Measurements from ENCODE around the gene ZNF618.

ZNF618 gene

DNA sequence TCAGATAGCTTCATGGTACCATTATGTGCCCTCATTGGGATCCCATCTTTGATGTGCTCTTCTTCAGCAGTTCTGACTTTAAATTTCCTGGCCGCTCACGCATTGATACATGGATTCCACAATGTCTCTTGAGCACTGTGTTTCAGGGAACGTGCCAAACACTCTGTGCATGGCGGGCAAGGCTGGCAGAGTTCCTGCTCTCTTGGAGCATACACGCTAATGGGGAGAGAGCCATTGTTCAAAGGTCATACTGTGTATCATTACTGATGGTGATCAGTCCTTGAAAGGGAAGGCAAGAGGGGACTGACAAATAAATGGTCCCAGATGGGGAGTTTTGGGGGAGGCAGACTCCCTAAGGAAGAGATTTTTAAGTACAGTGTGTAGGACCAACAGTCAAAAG is 149.7 kb downstream of the ZNF618 start:
- no peak for DNase-seq (ENCODE audit: low read depth in 3 of 3)

DNA sequence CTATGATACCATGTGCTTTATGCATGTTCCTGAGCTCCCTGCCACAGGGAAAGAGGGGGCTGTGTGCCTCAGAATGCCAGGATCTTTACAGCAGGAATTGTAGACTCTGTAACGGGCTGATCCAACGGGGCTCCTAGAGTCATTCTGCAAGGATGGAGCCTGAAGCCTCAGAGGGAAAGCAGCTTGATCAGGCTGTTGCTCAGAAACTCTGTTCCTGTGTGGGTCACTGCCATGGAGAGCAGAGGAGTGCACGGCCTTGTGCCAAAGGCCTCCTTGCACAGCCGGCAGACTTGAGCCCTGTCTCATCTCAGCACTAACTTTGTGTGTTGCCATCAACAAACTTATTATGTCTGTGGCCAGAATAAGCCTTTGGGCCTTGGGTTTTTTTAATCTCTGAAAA is 150.2 kb downstream of the ZNF618 start:
- no peak for DNase-seq (ENCODE audit: low read depth in 3 of 3)

- DNase-seq (ENCODE audit: low read depth in 3 of 3), result no peak
These were observed 151.2 kb downstream of the ZNF618 start for GRCh38 chr9:114027159-114027862.

DNA sequence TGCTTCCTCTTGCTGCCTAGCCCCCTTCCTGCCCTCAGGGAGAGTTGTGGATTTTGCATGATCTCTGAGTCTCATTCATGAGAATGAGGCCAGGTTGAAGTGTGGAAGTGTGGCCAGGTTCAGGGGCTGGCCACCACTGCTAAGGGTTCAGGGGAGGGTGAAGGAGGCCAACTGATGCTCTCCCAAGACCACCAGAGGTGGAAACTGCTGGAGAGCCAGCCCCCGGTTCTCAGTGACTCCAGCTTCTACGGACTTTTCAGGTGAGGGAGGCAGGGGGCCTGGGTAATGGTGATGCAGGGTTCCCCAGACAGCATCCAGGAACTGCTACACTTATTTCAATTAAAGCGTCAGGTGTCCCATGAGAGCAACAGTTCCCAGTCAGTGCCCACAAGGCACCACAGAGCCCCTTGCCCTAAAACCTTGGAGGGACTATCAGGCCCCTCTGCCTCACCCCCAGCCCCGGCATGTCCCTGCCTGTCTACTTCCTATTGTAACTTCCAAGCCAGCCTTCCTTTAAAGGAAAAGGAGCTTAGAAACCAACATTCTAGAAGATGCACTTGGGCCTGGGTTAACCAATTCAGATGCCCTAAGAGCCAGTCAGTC is 151.9 kb downstream of the ZNF618 start:
- DNase-seq (ENCODE audit: low read depth in 3 of 3), result no peak

DNA sequence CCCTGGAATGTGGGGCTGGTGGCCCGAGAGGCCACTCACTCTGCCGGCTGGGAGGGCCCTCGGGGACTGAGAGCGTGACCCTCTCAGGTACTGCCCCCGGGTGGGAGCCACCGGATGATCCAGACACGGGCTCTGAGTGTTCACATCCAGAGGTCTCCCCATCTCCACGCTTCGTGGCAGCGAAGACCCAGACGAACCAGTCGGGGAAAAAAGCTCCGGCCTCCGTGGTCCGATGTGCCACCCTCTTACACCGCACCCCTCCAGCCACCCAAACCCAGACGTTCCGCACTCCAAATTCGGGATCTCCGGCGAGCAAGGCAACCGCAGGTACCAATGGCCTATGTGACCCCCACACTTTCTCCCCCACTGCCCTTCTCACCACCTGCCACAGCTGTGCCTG is 152.5 kb downstream of the ZNF618 start:
- no peak for DNase-seq (ENCODE audit: low read depth in 3 of 3)

- DNase-seq (ENCODE audit: low read depth in 3 of 3), result no peak
These were observed 153.4 kb downstream of the ZNF618 start for GRCh38 chr9:114029311-114030170.

DNA sequence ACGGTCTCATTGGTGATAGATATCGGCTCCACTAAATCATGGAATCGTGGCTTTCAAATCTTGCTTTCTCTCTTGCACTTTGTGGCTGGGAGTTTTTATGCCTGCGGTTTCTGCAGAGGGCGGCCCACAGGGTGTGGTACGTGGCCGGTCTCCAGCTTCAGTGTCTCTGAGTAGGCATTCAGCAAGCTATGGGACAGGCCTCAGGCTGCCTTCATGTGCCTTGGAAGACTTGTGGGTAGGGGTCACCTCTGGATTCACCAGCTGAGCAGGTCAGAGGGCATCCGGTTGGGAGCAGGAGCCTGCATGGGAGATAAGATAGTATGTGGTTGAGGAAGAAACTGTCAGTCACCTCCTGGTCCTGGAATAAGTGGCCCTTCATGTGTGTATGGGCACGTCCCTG is 154.3 kb downstream of the ZNF618 start:
- DNase-seq (ENCODE audit: low read depth in 3 of 3), result no peak

GRCh38 chr9:114031037-114031630 is 155.0 kb downstream of the ZNF618 start:
- DNase-seq (ENCODE audit: low read depth in 3 of 3), result no peak

DNA sequence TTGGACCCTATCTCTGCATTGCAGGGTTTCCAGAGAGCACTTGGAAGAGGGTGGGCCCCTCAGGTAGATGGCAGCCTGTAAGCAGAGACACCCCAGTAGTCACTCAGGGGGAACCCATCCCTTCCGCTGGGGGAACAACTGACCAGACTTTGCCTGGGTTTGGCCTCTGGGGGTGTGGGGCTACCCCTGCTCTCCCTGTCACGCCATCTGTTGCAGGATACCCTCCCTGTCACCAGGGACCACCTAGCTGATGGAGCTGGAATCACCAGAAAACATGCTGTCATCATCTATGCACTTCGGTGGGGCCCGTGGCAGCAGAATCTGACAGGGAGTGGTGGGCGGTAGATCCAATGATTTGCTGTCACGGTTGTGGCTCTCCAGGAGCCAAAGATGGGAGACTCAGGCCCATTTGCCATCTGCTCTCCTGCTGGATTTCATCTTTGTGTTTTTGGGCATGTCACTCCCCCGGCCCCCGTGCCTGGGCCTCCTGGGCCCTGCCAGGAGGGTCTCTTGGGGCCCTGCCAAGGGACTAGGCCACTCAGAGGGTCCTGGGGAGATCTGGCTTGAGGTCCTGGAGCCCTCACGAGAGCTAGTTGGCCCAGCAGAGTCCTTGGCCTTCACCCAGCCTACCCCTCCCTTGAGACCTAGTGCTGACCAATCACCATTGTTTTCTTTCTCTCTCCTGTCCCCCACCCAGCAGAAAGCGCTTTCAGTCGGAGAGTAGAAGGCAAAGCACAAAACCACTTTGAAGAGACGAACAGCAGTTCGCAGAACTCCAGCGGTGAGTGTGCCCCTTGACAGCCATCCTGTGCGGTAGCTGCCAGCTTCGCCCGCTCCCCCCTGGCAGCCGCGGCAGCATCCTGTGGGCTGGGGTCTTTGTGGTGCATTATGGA is 156.1 kb downstream of the ZNF618 start:
- DNase-seq (ENCODE audit: low read depth in 3 of 3), result no peak

DNA sequence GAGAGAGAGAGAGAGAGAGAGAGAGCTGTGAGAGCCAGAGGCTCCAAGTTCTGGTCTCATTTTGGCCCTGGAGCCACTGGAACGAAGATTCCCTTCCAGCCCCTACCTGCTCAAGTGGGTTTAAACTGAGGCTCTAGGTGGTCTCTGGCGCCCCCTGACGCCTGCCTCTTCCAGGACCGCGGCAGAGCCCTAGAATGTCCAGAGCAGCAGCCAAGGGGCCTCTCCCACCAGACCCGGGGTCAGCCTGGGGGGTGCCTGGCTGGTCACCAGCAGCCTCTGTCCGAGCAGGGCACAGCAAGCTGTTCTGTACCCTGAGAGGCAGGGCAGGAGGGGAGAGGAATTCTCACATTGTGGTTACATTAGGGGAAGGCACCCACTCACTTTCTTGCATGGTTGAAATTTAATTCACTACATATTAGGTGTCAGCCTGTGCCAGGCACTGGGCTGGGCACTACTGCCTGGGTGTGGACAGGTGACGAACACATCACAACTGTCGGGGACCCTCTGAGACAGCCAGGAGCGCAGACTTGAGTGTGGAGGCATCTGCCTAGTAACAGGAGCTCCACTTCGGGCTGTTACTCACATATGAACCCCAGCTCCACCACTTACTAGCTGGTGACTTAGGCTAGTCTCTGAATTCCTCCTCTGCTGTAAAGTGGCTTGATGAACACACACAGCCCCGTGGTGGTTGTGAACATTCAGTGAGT is 157.4 kb downstream of the ZNF618 start:
- no peak for DNase-seq (ENCODE audit: low read depth in 3 of 3)

- DNase-seq (ENCODE audit: low read depth in 3 of 3), result no peak
These were observed 158.1 kb downstream of the ZNF618 start for GRCh38 chr9:114034196-114034595.

DNA sequence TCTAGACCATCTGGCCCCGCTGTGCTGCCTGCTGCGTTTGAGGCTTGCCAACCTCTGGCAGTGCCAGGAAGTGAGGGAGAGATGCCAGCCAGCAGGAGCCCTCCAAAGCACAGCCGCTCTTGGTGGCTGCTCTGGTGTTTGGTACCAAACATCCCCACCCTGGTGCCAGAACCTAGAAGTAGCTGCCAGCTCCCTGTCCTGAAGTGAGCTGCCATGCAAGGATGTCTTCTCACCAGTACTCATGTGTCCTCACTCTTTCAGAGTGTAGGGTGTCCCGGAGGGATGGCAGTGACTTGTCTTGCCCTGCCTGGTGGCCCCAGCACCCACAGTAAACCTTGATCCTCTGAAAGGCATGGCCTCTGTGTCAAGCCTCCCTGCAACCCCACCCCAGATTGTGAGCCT is 158.6 kb downstream of the ZNF618 start:
- no peak for DNase-seq (ENCODE audit: low read depth in 3 of 3)

GRCh38 chr9:114035221-114035844 is 159.2 kb downstream of the ZNF618 start:
- no peak for DNase-seq (ENCODE audit: low read depth in 3 of 3)

- no peak for DNase-seq (ENCODE audit: low read depth in 3 of 3)
These were observed 160.0 kb downstream of the ZNF618 start for GRCh38 chr9:114035845-114036801.

DNA sequence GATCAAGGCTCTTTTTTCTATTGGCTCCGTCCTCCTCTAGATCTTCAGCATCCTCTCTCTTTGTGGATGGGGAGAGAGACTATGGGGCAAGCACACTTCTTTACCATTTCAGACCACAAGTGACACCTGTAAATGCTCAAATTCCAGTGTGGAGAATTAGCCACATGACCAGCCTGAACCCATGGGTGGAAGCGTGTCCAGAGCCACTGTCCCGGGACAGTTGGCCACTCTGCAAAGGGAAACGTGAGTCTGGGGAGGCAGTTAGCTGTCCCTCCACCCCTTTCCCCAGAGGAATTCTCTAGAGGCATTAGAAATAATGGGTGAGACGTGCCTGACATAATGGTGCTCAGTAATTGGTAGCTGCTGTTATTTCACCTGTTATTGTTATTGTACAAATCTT is 161.1 kb downstream of the ZNF618 start:
- no peak for DNase-seq (ENCODE audit: low read depth in 3 of 3)

DNA sequence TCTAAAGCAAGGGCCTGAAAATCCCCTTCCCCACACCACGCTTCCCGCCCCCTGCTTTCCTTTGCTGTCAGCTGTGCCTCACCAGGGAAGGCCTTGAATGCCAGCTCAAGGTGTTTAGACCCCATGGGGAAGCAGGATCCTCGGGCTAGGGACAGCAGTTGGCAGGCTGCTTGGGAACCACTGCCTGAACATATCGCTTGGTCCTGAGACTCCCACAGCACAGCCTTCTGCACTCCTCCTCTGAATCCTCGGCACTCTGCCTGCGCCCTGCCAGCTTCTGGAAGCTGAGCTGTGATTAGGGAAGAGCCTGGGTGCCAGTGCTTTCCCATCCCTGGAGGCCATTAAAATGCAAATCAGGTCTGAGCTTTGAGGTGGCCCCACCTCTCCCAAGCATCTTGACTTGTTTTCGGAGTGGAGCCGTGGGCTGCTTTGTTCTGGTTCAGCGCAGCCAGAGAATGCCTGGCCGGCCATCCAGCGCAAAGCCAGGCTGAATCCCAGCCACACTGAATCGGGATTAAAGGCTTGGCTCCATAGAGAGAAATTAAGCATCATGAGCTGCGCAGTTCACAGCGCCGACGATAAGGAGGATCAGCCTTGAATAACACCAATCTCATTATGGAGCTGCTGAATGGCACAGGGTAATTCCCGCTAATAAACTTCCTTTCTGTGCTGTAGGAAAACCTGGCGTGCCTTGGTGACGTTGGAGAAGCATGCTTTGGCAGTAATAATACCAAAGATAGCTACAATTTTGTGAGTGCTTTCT is 162.0 kb downstream of the ZNF618 start:
- no peak for DNase-seq (ENCODE audit: low read depth in 3 of 3)

- no peak for DNase-seq (ENCODE audit: low read depth in 3 of 3)
These were observed 162.7 kb downstream of the ZNF618 start for GRCh38 chr9:114038724-114039313.

- no peak for DNase-seq (ENCODE audit: low read depth in 3 of 3)
These were observed 163.4 kb downstream of the ZNF618 start for GRCh38 chr9:114039484-114039883.
